Mucosa of rectum (tissue), 2 donors: ENCODE results near the gene PAWR.
A peak's percentile ranks its signal among the peaks of the same experiment; 100 is the strongest.
"Not testable (repeated sequence)": the region's sequence is repeated elsewhere in the genome, so short reads cannot be mapped to it uniquely, and the experiment has no call there.

ENCODE experiments used
- H3K27ac ChIP-seq, 2 donors: one replicate each; pipeline ENCODE4 v1.7.0; 2013; ENCODE audit warnings: inconsistent platforms in 2 of 2, low read depth in 2 of 2, low read length in 2 of 2
- H3K27me3 ChIP-seq, 2 donors: one replicate each; pipeline ENCODE4 v1.7.0; 2013; ENCODE audit warnings: low read length in 2 of 2; ENCODE audit not compliant: control insufficient read depth in 2 of 2, insufficient read depth in 2 of 2
- H3K36me3 ChIP-seq, 2 donors: one replicate each; pipeline ENCODE4 v1.7.0; 2013; ENCODE audit warnings: low read length in 2 of 2; ENCODE audit not compliant: control insufficient read depth in 2 of 2, insufficient read depth in 2 of 2
- H3K4me1 ChIP-seq, 2 donors: one replicate each; pipeline ENCODE4 v1.7.0; 2013; ENCODE audit warnings: low read length in 2 of 2, mild to moderate bottlenecking in 1 of 2; ENCODE audit not compliant: control insufficient read depth in 2 of 2, insufficient read depth in 2 of 2
- H3K4me3 ChIP-seq, 2 donors: one replicate each; pipeline ENCODE4 v1.7.0; 2013; ENCODE audit warnings: low read length in 2 of 2
- H3K9ac ChIP-seq, 2 donors: one replicate each; pipeline ENCODE4 v1.7.0; 2013; ENCODE audit warnings: low read length in 2 of 2, low read depth in 1 of 2, mild to moderate bottlenecking in 1 of 2
- H3K9me3 ChIP-seq, 2 donors: one replicate each; pipeline ENCODE4 v1.7.0; 2013; ENCODE audit warnings: low read length in 2 of 2; ENCODE audit not compliant: control insufficient read depth in 2 of 2
- donor health status: healthy.
- donor health status: Normal muscosa, but diverticular disease.

Gene PAWR

DNA sequence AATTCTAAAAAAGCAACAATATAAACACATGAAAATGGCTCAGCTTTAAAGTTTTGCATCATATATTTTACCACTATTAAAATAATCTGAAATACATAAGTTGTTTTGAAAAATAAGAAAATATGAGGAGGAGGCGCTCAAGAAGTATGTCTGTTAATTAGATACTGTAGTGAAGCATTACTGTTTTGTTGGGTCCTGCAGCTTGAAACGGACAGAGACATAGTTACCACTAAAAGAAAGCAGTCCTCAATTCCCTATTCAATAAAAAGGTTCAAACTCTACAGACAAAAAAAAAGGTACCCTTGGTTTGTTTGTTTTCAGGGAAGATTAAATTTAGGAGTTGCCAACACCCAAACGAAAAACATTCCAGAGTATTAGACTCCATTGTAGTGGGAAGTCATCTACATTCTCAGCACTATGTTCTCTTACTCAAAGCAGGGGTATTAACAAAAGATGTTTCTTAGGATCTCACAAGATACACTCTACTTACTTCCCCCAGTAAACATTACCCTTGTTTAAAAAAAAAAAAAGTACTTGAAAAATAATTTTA is 3.0 kb downstream of the PAWR start:
- Histone ChIP-seq H3K4me3 (peak overlapping the region; percentile 61 to 90), H3K9me3 (no peaks in the 10 kb centered on the region), H3K9ac (peak overlapping the region; percentile 11 to 92), H3K27ac (peak overlapping the region in 1 of 2 donors; percentile 45), H3K4me1 (peaks cover 11 to 18% of the 10 kb centered on the region in 2 donors), H3K36me3 (no peaks in the 10 kb centered on the region), H3K27me3 (no peaks in the 10 kb centered on the region)

DNA sequence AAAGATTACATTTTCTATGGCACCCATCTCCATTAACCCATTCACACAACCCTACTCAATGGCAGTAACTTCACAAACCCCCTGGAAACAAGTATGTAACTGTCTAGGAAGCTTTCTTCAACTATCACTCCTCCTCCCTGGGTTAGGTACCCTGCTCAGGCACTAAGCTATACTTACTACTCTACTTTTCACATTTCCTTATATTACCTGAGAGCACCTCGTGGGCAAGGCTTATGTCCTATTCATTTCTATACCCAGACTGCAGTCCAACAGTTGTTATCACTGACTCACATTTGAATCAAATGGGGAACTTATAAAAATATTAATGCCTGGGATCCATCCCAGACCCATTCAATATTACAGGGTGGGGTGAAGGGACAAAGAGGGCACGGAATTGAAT is 4.6 kb downstream of the PAWR start:
- peak overlapping the region; percentile 12 to 45 for H3K27ac ChIP-seq
- no peaks in the 10 kb centered on the region for H3K27me3 ChIP-seq
- peak overlapping the region in 1 of 2 donors; percentile 90 for H3K4me3 ChIP-seq
- peaks cover 11 to 23% of the 10 kb centered on the region in 2 donors for H3K4me1 ChIP-seq
- H3K9ac ChIP-seq: peak overlapping the region in 1 of 2 donors; percentile 2
- H3K36me3 ChIP-seq: no peaks in the 10 kb centered on the region
- H3K9me3 ChIP-seq: no peaks in the 10 kb centered on the region

DNA sequence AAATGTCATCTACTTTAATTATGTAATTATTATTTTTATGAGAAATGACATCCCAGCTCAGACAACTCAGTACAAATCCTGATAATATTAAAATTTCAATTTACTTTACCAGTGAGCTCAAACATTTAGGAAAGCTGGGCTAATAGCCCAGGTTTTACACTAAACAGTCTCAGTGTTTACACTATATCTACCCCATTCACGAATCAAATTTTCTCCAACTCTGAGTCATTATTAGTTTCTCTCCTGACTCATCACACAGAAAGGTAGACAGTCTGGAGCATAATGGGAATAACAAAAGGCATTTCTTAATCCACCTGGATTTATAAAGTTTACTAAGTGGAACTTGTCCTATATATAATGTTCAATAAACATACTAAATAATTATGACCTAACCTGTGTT is 5.7 kb downstream of the PAWR start:
- peaks cover 11 to 29% of the 10 kb centered on the region in 2 donors for H3K4me1 ChIP-seq
- H3K4me3 ChIP-seq: no peak overlapping the region
- H3K27ac ChIP-seq: no peak overlapping the region

DNA sequence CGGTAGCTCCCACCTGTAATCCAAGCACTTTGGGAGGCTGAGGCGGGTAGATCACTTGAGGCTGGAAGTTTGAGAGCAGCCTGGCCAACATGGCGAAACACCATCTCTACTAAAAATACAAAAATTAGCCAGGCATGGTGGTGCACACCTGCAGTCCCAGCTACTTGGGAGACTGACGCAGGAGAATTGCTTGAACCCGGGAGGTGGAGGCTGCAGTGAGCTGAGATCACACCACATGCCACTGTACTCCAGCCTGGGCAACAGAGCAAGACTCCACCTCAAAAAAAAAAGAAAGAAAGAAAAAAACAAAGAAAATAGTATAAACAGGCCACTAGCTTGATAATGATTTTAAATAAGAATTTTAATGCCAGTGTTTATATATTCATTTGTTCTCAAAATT is 6.4 kb downstream of the PAWR start:
- H3K4me3 ChIP-seq, H3K36me3 ChIP-seq, H3K9ac ChIP-seq, H3K27ac ChIP-seq, H3K9me3 ChIP-seq, H3K27me3 ChIP-seq: not testable (repeated sequence)
- peaks cover 16 to 37% of the 10 kb centered on the region in 2 donors for H3K4me1 ChIP-seq

More for the DNA sequence above, 5.7 kb downstream of the PAWR start:
- Histone ChIP-seq H3K27me3 (no peaks in the 10 kb centered on the region), H3K9me3 (no peaks in the 10 kb centered on the region), H3K9ac (no peak overlapping the region), H3K36me3 (no peaks in the 10 kb centered on the region)

DNA sequence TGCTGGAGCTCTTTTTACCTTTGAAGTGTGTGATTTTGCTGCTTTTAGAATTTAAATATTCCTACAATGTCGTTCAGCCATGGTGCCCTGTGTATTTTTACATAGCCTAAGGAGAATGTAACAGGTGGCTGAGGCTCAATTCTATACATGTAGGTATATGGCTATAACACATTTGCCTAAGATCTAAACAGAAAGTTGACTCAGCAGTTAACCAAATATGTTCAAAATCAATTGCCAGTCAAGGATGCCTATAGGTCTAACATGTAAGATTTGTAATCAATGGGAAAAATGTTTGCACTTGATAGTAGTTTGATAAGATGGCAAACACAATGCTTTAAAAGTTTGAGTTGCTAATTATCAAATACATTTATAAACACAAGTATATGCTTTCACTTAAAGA is 8.2 kb downstream of the PAWR start:
- H3K4me3 ChIP-seq: no peak overlapping the region
- no peaks in the 10 kb centered on the region for H3K9me3 ChIP-seq
- no peaks in the 10 kb centered on the region for H3K36me3 ChIP-seq
- peaks cover 26 to 50% of the 10 kb centered on the region in 2 donors for H3K4me1 ChIP-seq
- H3K9ac ChIP-seq: no peak overlapping the region
- no peaks in the 10 kb centered on the region for H3K27me3 ChIP-seq
- no peak overlapping the region for H3K27ac ChIP-seq

DNA sequence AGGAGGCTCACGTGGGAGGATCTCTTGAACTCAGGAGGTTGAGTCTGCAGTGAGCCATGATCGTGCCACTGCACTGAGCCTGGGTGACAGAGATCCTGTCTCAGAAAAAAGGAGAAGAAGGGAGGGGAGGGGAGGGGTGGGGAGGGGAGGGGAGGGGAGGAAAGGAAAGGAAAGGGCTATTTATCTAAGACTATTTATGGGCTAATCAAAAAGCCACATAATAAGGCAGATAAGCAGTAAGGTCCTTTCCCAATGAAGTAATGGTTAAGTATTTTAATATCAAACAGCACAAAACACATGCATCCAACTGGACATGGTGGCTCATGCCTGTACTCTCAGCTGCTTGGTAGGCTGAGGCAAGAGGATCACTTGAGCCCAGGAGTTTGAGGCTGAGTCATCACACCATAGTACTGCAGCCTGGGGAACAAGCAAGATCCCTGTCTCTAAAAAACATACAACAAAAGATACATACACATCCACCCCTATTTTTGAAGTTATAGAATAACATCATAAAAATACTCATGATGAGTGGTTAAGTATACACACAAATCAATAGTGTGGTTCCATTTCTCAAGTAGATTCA is 9.7 kb downstream of the PAWR start:
- H3K4me1 ChIP-seq: peaks cover 32 to 50% of the 10 kb centered on the region in 2 donors
- H3K4me3 ChIP-seq: no peak overlapping the region
- H3K27me3 ChIP-seq: no peaks in the 10 kb centered on the region
- H3K27ac ChIP-seq: no peak overlapping the region
- no peaks in the 10 kb centered on the region for H3K9me3 ChIP-seq
- H3K36me3 ChIP-seq: no peaks in the 10 kb centered on the region
- H3K9ac ChIP-seq: no peak overlapping the region

DNA sequence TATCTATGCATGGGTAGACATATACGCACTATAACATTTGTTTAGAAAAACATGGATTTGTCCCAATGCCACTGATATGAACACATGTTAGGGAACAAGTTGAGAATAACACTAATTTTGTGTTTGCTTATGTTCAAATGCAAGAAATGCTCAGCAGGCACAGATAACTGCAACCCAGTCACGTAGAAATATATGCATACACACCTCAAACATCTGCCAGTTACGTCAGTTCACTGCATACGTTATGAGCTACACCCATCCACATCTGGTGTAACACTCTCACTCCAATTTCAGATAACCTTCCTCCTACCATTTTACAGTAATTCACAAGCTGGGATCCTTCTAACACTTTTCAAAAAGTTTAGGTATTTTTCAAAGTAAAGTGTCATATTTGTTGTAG is 10.7 kb downstream of the PAWR start:
- H3K27ac ChIP-seq: no peak overlapping the region
- peaks cover 28 to 43% of the 10 kb centered on the region in 2 donors for H3K4me1 ChIP-seq
- no peak overlapping the region for H3K4me3 ChIP-seq
- no peaks in the 10 kb centered on the region for H3K9me3 ChIP-seq
- H3K27me3 ChIP-seq: no peaks in the 10 kb centered on the region
- no peak overlapping the region for H3K9ac ChIP-seq
- no peaks in the 10 kb centered on the region for H3K36me3 ChIP-seq

DNA sequence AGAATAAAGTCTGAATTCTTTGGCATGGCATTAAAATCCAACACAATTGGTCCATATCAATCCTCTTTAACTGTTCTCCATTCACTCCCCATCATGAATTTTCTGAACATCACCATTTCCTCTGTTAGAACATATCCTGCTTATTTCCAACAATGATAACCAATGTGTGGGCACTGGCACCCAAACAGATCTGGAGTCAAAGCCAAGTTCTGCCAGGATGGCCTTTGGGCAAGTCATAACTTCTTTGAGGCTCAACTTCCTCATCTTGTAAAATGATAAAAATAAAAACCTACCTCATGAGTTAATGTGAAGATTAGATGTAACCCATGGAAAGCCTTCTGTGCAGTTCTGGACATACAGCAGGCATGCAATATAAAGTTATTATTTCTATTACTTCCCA is 12.5 kb downstream of the PAWR start:
- H3K27me3 ChIP-seq: no peaks in the 10 kb centered on the region
- H3K9ac ChIP-seq: no peak overlapping the region
- no peaks in the 10 kb centered on the region for H3K9me3 ChIP-seq
- H3K4me1 ChIP-seq: peaks cover 25 to 43% of the 10 kb centered on the region in 2 donors
- peak overlapping the region; percentile 53 for H3K27ac ChIP-seq
- no peaks in the 10 kb centered on the region for H3K36me3 ChIP-seq
- peak overlapping the region; percentile 20 to 45 for H3K4me3 ChIP-seq

DNA sequence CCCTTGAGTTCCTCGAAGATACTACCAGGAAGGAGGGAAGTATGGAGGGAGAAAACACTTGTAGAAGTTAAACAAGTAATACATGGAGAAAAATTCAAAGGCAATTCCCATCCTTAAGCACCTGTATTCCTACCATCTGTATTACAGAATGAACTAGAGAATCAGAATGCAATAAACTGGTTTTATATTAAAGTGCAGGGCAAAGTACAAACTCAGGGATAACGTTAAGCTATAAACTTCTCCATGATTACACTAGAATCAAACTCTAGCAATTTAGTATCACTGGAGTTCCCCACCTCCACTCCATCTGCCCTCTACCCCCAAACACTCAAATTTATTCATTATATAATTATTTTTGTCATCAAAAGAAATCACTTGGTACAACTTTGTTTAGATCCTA is 13.1 kb downstream of the PAWR start:
- Histone ChIP-seq H3K9me3 (no peaks in the 10 kb centered on the region), H3K4me1 (peaks cover 25 to 43% of the 10 kb centered on the region in 2 donors), H3K4me3 (peak overlapping the region; percentile 20 to 45), H3K27ac (peak overlapping the region in 1 of 2 donors; percentile 53), H3K27me3 (no peaks in the 10 kb centered on the region), H3K9ac (no peak overlapping the region), H3K36me3 (no peaks in the 10 kb centered on the region)

DNA sequence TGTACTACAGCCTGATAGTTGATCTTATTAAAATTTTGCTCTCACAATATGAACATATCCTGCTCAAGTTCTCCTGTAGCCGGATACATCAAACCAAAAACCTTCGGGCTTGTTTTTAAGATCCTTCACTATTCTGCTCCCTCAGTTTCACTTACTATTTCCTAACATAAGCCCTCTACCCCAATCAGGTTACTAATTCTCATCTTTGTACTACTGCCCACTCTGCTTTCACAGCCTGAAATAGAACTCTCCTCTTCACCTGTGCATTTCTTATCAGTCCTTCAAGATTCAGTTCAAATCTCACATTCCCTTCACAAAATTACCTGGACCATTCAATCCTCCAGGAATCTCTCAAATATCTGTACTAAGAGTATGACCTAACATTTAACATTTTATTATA is 14.2 kb downstream of the PAWR start:
- peaks cover 25 to 40% of the 10 kb centered on the region in 2 donors for H3K4me1 ChIP-seq
- no peak overlapping the region for H3K9ac ChIP-seq
- no peaks in the 10 kb centered on the region for H3K27me3 ChIP-seq
- H3K9me3 ChIP-seq: no peaks in the 10 kb centered on the region
- H3K27ac ChIP-seq: peak overlapping the region; percentile 1 to 20
- no peaks in the 10 kb centered on the region for H3K36me3 ChIP-seq
- no peak overlapping the region for H3K4me3 ChIP-seq
